ENCODE data around the gene SEPTIN5.

- TF ChIP-seq CTCF (conservative IDR thresholded peaks at IDR 0.05) = no peak
- no peak for TF ChIP-seq EZH2 (IDR thresholded peaks at IDR 0.05; ENCODE audit: low read depth)
Observed at GRCh38 chr22:19759427-19760057, 45.2 kb downstream of the SEPTIN5 start.

Measured in PC-9 (cell line).